Measurements from ENCODE around the gene GGA2. TPM values are rescaled to one million over a fixed set of nuclear protein-coding genes. Genes with fewer than 3 reads are reported as not detected.
A peak's percentile ranks its signal among the peaks of the same experiment; 100 is the strongest.
"Not testable (repeated sequence)": the region's sequence is repeated elsewhere in the genome, so short reads cannot be mapped to it uniquely, and the experiment has no call there.

GGA2 gene
- total RNA-seq, 2 donors from 2014 or later: 83.4 to 120 TPM

GRCh38 chr16:23511731-23512130, 1.4 kb upstream of the GGA2 start:
- ATAC-seq: no peak
- Mint-ChIP-seq H3K9me3 (peaks cover 0 to 6% of the 10 kb centered on the region in 2 donors), H3K27ac (no peak overlapping the region), H3K36me3 (peaks cover 15 to 16% of the 10 kb centered on the region in 2 donors)
- no peak for DNase-seq (ENCODE audit: low spot score in 2 of 2)

DNA sequence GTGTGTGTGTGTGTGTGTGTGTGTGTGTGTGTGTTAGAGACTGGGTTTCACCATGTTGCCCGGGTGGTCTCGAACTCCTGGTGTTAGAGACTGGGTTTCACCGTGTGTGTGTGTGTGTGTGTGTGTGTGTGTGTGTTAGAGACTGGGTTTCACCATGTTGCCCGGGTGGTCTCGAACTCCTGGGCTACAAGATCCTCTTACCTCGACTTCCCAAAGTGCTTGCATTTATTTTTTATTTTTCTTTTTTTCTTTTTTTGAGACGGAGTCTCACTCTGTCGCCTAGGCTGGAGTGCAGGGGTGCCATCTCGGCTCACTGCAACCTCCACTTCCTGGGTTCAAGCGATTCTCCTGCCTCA, 599 bp upstream of the GGA2 start:
- H3K9me3 Mint-ChIP-seq: not testable (repeated sequence)
- peak overlapping the region in 1 of 2 donors; percentile 87 for H3K27ac Mint-ChIP-seq

DNA sequence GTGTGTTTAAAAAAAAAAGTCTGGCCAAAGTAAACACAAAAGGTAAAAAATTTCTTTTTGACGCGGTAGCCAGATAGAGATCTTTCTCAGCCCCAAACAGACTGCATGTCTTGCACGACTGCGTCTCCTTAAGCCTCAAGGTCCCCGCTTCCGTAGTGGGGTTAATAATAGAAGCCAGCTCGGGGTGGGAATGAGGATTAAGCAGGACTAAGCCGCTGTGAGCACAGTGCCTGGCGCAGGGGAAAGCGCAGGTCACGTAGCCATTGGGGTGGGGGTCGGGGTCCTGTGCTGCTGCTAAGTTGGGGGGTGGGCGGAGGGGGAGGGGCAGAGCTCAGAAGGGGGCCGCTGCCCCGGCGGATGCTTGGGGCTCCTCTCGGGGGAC, 521 bp downstream of the GGA2 start:
- DNase-seq (ENCODE audit: low spot score in 2 of 2) (peak in 1 of 2 donors; percentile 22), ATAC-seq (peak; percentile 9 to 21)
- peaks cover 0 to 6% of the 10 kb centered on the region in 2 donors for H3K9me3 Mint-ChIP-seq
- H3K36me3 Mint-ChIP-seq: peaks cover 15 to 16% of the 10 kb centered on the region in 2 donors
- H3K27ac Mint-ChIP-seq: peak overlapping the region; percentile 66 to 87

More for the DNA sequence above, 599 bp upstream of the GGA2 start:
- peaks cover 15 to 16% of the 10 kb centered on the region in 2 donors for H3K36me3 Mint-ChIP-seq
- not testable (repeated sequence) for DNase-seq (ENCODE audit: low spot score in 2 of 2); ATAC-seq

DNA sequence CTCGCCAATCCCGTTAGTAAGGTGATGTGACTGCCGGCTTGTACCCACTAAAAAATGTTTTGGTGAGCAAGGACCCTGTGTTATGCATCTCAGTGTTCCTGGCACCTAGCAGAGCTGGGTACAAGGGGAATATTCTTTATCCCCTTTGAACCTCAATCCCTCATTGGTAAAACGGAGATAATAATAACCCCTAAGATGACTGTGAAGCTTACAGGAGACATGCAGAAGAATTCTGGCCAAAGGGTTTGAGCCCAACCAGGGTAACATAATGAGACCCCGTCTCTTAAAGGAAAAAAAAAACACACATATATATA, 896 bp downstream of the GGA2 start:
- peak overlapping the region; percentile 66 to 87 for H3K27ac Mint-ChIP-seq

DNA sequence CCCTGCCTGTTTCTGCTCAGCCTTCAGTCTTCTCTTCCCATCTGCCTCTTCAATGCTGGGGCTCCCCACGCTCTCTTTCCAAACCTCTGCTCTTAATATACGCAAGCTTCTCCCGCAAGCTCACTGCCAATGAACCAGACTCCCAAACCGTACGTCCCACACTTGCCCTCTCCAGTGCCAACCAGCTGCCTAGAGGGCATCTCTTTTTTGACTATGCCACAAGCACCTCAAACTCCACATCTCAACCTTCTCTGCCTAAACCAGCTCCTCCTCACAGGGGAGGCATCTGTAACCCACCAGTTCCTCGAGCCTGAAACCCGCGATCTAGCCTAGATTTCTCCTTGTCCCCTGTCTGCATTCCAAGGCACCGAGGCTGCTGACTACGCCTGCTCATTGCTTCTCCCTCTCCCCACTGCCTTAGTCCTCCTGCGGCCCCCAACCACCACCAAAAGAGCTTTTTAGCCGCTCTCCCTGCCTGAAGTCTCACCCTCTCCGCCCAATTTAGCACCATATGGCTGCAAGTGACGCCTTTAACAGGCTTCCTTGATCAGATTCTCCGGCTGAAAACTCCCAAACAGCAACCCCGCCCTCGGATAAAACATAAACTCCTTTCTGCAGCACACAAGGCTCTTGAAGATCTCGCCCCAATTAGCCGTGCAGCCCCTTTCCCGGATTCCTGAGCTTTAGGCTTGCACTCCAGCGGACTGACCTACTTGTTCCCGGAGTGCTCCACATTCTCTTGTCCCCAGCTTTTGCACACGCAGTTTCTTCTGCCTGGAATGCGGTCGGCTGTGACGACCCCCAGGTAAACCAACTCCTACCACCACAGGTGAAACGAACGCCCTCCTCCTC, 1.5 kb downstream of the GGA2 start:
- peaks cover 15 to 16% of the 10 kb centered on the region in 2 donors for H3K36me3 Mint-ChIP-seq
- no peak for ATAC-seq
- DNase-seq (ENCODE audit: low spot score in 2 of 2): no peak
- peak overlapping the region; percentile 66 to 87 for H3K27ac Mint-ChIP-seq
- peaks cover 0 to 6% of the 10 kb centered on the region in 2 donors for H3K9me3 Mint-ChIP-seq

More for the DNA sequence above, 896 bp downstream of the GGA2 start:
- ATAC-seq: no peak
- Mint-ChIP-seq H3K9me3 (peaks cover 0 to 6% of the 10 kb centered on the region in 2 donors), H3K36me3 (peaks cover 15 to 16% of the 10 kb centered on the region in 2 donors)
- no peak for DNase-seq (ENCODE audit: low spot score in 2 of 2)

GRCh38 chr16:23506606-23506994, 3.7 kb downstream of the GGA2 start:
- peak overlapping the region in 1 of 2 donors; percentile 34 for H3K27ac Mint-ChIP-seq
- peaks cover 0 to 6% of the 10 kb centered on the region in 2 donors for H3K9me3 Mint-ChIP-seq
- H3K36me3 Mint-ChIP-seq: peaks cover 15 to 16% of the 10 kb centered on the region in 2 donors
- DNase-seq (ENCODE audit: low spot score in 2 of 2) (no peak), ATAC-seq (no peak)

- DNase-seq (ENCODE audit: low spot score in 2 of 2) (no peak), ATAC-seq (no peak)
- peaks cover 15 to 16% of the 10 kb centered on the region in 2 donors for H3K36me3 Mint-ChIP-seq
- peaks cover 0 to 6% of the 10 kb centered on the region in 2 donors for H3K9me3 Mint-ChIP-seq
- peak overlapping the region; percentile 34 to 39 for H3K27ac Mint-ChIP-seq
Observed at GRCh38 chr16:23505671-23506605, 4.4 kb downstream of the GGA2 start.

- ATAC-seq (no peak), DNase-seq (ENCODE audit: low spot score in 2 of 2) (no peak)
- Mint-ChIP-seq H3K9me3 (peaks cover 0 to 6% of the 10 kb centered on the region in 2 donors), H3K36me3 (peaks cover 15 to 16% of the 10 kb centered on the region in 2 donors), H3K27ac (peak overlapping the region; percentile 83)
Observed at GRCh38 chr16:23505180-23505665, 5.1 kb downstream of the GGA2 start.

- Mint-ChIP-seq H3K36me3 (peaks cover 15 to 16% of the 10 kb centered on the region in 2 donors), H3K9me3 (peaks cover 0 to 6% of the 10 kb centered on the region in 2 donors), H3K27ac (peak overlapping the region; percentile 83)
- ATAC-seq: peak; percentile 96 to 97
- peak; percentile 75 to 86 for DNase-seq (ENCODE audit: low spot score in 2 of 2)
Observed at GRCh38 chr16:23504453-23505179, 5.7 kb downstream of the GGA2 start.

DNA sequence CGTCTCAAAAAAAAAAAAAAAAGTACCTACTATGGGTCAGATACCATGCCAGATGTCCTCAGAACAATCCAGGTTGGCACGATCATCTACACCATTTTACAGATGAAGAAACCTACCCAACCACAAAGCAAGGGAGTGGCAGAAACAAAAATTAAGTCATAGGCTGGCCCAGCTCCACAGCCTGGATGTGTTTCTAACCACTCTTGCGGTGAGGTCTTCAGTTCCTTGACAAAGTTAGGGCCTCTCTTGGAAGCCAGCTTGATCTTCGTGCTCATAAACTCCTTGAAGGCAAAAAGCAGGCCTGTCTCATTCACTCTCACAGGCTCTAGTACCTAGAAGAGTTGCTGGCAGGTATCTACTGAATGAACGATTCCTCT, 6.2 kb downstream of the GGA2 start:
- DNase-seq (ENCODE audit: low spot score in 2 of 2) (no peak), ATAC-seq (peak in 1 of 2 donors; percentile 19)
- H3K27ac Mint-ChIP-seq: peak overlapping the region; percentile 68 to 83
- peaks cover 0 to 6% of the 10 kb centered on the region in 2 donors for H3K9me3 Mint-ChIP-seq
- peaks cover 9 to 11% of the 10 kb centered on the region in 2 donors for H3K36me3 Mint-ChIP-seq

DNA sequence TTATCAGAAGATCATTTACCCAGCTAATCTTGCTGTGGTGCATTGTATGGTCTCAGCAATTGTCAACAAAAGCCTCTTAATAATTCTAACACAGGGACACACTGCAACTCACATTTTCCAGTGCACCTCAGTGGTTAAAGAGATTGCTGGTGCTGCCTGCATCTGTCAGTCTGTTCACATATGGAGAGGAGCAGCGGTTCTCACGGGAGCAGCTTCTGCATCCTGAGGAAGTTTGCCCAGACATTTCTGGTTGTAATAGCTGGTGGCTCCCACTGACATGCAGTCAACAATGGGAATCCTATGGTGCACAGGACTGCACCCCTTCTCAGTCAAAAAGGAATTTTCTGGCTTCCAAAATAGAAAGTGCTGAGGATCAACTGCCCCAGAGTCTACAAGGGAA, 7.8 kb downstream of the GGA2 start:
- no peak for ATAC-seq
- H3K36me3 Mint-ChIP-seq: no peaks in the 10 kb centered on the region

GRCh38 chr16:23501291-23501690, 9.0 kb downstream of the GGA2 start:
- no peak for ATAC-seq
- peak overlapping the region in 1 of 2 donors; percentile 50 for H3K27ac Mint-ChIP-seq
- DNase-seq (ENCODE audit: low spot score in 2 of 2): no peak
- no peaks in the 10 kb centered on the region for H3K9me3 Mint-ChIP-seq
- no peaks in the 10 kb centered on the region for H3K36me3 Mint-ChIP-seq

More for the DNA sequence above, 7.8 kb downstream of the GGA2 start:
- Mint-ChIP-seq H3K9me3 (no peaks in the 10 kb centered on the region), H3K27ac (no peak overlapping the region)
- no peak for DNase-seq (ENCODE audit: low spot score in 2 of 2)

- no peaks in the 10 kb centered on the region for H3K36me3 Mint-ChIP-seq
- ATAC-seq: no peak
- DNase-seq (ENCODE audit: low spot score in 2 of 2): no peak
Observed at GRCh38 chr16:23500862-23501225, 9.4 kb downstream of the GGA2 start.

DNA sequence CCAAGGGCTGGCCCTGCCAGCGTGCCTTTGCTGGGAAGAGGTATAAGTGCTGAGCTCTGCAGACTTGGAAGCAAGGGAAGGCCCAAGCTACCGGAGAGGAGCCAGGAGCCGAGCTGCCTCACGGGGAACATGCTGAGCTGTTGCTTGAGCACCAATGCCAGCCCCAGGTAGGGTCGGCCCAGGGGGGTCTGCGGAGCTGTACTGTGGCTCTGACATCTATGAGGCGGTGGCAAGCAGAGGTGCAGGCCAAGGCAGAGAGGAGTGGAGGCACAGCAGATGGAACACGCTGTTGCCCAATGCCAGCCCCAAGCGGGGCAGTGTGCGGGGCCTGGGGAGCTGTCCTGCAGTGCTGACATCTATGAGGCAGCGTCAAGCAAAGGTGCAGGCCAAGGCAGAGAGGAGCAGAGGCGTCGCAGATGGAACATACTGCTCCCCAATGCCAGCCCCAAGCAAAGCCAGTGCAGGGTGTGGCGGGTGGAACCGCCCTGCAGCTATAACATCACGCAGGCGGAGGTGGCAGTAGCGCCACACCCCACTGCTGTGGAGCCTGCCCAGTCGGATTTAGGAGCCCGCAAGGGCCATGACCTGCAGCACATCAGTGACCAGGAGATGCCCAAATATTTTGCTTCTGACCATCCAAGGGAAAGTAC, 10.0 kb downstream of the GGA2 start:
- H3K27ac Mint-ChIP-seq: peak overlapping the region in 1 of 2 donors; percentile 70
- DNase-seq (ENCODE audit: low spot score in 2 of 2) (no peak), ATAC-seq (no peak)
- H3K36me3 Mint-ChIP-seq: no peaks in the 10 kb centered on the region
- H3K9me3 Mint-ChIP-seq: no peaks in the 10 kb centered on the region

More at GRCh38 chr16:23500862-23501225, 9.4 kb downstream of the GGA2 start:
- Mint-ChIP-seq H3K9me3 (no peaks in the 10 kb centered on the region), H3K27ac (peak overlapping the region in 1 of 2 donors; percentile 50)

DNA sequence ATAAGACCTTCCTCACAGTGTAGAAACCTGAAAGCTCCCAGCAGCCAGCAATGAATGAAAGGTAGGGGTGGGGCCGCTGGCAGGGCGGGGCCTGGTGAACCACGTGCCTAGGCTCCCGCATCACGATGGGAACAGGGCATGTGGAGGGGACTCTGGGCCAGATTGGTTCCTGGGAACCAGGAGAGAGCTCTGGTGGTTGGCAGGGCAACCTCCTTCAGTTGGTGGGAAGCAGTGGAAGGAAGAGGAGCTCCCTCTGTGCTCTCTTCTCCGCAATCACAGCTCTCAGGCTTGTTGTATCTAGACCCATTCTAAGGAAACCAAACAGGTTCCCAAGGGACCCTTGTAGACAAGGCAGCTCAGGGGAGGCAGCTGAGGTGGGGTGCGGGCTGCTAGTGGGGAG, 10.5 kb downstream of the GGA2 start:
- H3K36me3 Mint-ChIP-seq: no peaks in the 10 kb centered on the region
- DNase-seq (ENCODE audit: low spot score in 2 of 2) (no peak), ATAC-seq (no peak)
- peak overlapping the region in 1 of 2 donors; percentile 70 for H3K27ac Mint-ChIP-seq
- H3K9me3 Mint-ChIP-seq: no peaks in the 10 kb centered on the region

DNA sequence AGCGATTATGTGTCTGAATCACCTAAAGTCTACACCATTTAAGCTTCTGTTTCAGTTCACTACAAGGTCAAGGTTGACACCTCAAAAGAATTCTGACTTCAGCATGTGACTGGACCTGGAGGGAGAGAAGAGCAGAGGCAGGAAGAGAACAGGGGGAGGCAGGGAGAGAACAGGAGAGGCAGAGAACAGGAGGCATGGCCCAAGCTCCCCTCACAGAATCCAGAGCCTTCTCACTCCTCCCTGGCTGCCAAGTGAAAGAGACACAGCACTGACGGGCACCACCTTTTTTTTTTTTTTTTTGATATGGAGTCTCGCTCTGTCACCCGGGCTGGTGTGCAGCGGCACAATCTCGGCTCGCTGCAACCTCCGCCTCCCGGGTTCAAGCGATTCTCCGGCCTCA, 11.4 kb downstream of the GGA2 start:
- no peak for DNase-seq (ENCODE audit: low spot score in 2 of 2)
- Mint-ChIP-seq H3K9me3 (no peaks in the 10 kb centered on the region), H3K27ac (peak overlapping the region in 1 of 2 donors; percentile 62), H3K36me3 (no peaks in the 10 kb centered on the region)
- no peak for ATAC-seq

Data from activated naive CD4-positive, alpha-beta T cell treated with anti-CD3 and anti-CD28 coated beads, Interleukin-2, amount 50 U/mL, for 72 hours (primary cell).